Activated CD8-positive, alpha-beta memory T cell treated with anti-CD3 and anti-CD28 coated beads, Interleukin-2, amount 50 U/mL, for 1 hour (primary cell): ENCODE measurements around the gene CD300C.
"Not testable (repeated sequence)": the region's sequence is repeated elsewhere in the genome, so short reads cannot be mapped to it uniquely, and the experiment has no call there.

ENCODE experiments used
- DNase-seq: peaks from one replicate; pipeline ENCODE4 v3.0.0-alpha.2; 2020; ENCODE audit errors: extremely low read depth

Gene CD300C

DNA sequence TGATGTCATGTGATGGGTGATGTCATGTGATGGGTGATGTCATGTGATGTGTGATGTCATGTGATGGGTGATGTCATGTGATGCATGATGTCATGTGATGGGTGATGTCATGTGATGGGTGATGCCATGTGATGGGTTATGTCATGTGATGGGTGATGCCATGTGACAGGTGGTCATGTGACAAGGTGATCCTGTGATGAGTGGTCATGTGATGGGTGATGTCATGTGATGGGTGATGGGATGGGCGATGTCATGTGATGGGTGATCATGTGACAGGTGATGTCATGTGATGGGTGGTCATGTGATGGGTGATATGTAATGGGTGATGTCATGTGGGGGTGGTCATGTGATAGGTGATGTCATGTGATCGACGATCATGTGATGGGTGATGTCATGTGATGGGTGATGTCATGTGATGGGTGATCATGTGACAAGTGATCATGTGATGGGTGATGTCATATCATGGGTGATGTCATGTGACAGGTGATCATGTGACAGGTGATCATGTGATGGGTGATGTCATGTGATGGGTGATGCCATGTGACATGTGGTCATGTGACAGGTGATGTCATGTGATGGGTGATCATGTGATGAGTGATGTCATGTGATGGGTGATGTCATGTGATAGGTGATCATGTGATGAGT lies 31.8 kb downstream of the CD300C start:
- DNase-seq, result no peak

- no peak for DNase-seq
Measured at GRCh38 chr17:74512624-74513091, 33.3 kb downstream of the CD300C start.

DNA sequence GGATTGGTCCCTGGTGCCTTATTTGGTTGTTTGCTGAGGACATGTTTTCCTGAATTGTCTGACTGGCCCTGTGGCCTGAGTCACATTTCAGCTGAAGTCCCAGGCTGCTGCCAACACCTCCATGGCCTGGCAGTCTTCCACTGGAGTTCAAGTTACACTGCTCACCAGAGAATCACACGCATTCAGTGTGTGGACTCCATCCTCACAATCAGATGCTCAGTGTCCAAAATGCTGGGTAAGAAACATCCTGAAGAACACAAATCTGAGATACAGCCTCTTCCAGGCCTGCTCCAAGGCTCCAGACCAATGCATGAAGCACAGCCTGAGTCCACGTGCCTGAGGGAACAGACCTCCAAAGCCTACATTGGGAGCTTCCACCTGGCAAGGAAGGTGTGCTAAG lies 33.9 kb downstream of the CD300C start:
- DNase-seq, result no peak

DNA sequence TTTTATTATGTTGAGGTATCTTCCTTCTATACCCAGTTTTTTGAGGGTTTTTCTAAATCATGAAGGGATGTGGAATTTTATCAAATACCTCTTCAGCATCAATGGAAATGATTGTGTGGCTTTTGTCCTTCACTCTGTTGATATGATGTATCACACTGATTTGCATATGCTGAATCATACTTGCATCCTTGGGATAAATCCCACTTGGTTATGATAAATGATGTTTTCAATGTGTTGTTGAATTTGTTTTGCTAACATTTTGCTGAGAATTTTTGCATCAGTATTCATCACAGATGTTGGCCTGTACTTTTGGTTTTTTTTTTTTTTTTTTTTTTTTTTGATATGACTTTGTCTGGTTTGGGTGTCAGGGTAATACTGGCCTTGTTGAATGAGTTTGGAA lies 37.8 kb downstream of the CD300C start:
- DNase-seq, result no peak

GRCh38 chr17:74503949-74504348 lies 42.0 kb downstream of the CD300C start:
- not testable (repeated sequence) for DNase-seq

GRCh38 chr17:74502861-74503260 lies 43.1 kb downstream of the CD300C start:
- DNase-seq, result no peak

DNA sequence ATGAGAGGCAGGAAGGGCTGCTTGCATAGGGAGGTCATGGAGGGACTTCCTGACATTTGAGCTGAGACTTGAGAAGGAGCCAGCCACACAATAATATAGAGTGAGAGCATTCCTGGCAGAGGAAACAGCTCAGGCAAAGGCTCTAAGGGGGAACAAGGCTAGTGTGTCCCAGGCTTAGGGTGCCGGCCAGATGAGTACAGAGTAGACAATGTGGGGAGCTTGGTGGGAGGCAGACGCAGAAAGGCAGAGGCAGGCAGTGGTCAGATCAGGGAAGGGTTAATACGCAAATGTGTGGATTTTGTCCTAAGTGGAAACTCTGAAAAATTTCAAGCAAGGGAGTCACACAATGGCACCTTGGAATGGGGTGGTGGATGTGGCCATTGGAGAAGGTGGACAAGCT lies 45.9 kb downstream of the CD300C start:
- no peak for DNase-seq

- no peak for DNase-seq
Measured at GRCh38 chr17:74497471-74497870, 48.4 kb downstream of the CD300C start.

- DNase-seq, result peak; percentile 14
Measured at GRCh38 chr17:74493331-74493833, 52.5 kb downstream of the CD300C start.

DNA sequence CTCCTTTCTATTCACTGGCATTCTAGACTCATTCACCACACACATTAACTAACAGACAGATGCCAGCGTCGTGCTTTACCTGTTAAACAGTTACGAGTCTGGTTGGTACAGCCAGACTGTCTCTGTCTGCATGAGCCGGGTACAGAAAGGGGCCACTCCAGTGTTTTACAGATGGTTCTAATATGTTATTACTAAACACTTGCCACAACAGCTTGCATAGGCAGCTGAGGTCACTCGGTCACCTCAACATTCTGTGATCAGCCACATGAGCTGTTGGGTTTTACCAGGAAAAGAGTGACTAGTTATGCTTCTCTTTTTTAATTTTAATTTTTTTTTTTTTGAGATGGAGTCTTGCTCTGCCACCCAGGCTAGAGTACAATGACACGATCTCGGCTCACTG lies 54.3 kb downstream of the CD300C start:
- DNase-seq, result no peak
